GM19397 (cell line): ENCODE results near the gene SLAMF9.

Experiments used
- ATAC-seq: cut with Tn5 transposase; IDR thresholded peaks from one replicate; pipeline ENCODE4 v1.9.1; 2021; ENCODE audit warnings: mild to moderate bottlenecking, moderate library complexity; ENCODE audit not compliant: unreplicated experiment

The SLAMF9 gene

GRCh38 chr1:159946242-159947187, 7.5 kb downstream of the SLAMF9 start:
- no peak for ATAC-seq

DNA sequence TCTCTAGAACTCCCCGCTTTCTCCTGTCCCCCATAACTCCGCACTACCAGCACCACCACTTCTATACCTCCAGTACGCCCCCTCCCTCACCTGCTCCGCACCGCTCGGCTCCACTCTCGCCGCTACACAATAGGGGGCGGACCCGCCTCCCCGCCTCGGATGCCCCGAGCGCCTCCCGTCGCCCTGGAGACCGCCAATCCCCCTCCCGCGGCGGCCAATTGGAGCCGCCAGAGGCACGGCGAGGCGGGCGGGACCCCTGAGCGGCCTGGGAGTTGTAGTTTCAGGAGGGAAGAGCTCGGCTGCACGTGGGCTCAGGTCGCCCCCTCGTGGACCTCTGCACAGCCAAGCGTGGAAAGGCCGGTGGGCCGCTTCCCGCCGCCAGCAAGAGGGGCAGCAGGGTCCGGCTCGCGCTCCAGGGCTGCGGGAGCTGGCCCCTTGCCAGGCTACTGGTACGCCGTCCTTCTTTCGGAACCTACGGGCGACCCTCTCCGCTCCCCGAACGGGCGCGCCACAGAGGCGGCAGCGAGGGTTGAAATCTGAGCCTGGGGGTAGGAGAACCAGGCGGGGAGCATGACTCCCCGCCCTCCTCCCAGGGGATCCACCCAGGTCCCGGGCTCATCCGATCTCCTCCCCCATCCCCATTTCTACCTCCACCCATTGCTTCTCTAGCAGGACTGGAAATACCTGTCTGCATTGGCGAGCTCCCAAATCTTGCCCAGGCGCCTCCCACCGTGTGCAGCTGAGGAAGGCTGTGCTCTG, 8.4 kb downstream of the SLAMF9 start, which contains the start of gene IGSF9:
Gene IGSF9 (minus strand): TSS at position 131 of the 759 bp plus-strand sequence. CDS start 2,159 bp downstream, outside the sequence.
- peak; percentile 51 for ATAC-seq

DNA sequence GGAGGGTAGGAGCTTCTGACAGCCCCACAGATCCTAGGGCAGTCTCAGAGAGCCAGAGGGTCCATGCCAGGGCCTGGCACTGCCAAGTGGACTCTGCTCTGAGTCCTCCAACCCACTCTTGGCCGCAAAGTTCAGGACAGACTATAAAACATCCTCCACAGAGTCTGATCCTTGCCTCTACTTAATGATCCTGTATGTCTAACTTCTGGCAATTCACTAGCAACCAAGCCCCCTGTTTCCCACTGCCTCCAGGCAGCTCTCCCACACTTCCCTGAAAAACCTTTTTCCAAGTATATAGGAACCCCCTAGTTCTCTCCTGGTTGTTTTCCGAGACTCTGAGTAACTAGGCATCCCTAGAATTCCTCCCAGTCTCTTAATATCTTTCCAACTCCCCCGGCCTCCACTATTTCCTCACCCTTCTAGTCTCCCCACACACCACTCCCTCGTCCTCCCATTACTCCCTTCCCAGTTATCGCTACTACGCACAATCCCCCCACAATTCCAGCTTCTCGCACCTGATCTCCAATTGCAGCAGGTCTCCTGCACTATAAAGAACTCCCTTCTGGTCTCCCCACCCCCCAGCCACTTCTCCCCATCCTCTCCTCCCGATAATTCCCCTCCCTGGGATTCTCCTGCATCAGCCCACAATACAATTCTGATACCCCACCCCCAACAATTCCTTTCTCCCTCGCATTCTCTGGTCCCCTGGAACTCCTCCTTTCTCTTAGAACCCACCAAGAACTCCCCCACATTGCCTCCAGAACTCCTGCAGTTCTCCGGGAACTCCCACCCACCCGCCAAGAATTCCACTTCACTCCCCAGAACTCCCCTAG, 9.2 kb downstream of the SLAMF9 start:
- ATAC-seq = no peak

DNA sequence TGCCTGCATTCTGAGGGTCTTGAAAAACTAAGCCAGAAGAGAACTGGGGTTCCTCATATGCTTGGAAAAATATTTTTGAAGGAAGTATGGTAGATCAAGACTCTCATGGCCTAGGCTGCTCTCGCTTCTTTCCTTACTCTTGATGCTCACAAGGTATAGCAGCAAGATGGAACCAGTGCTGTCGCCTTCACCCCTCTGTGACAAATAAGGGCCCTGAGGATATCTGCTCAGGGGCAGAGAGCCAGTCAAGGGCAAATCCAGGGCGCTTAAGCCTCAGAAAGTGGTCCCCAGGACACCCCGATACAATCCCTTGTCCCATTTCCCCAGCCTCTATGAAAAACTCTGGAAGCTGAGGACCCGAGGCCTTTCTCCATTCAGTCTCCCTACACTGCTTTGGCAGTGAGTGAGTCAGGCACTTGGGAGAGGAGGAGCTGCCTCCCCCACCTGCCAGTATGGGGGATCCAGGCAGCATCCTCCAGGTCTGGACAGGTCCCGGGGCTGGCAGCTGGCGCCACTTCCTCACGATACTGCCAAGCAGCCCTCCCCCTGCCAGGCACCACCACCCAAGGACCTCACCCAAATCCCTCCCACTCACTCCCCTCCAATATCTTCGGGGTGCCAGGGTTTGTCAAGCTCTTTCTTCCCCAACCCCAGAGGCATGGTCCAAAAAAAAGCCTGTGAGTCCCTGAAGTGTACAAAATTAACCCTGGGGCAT, 10.0 kb downstream of the SLAMF9 start:
- no peak for ATAC-seq

GRCh38 chr1:159943278-159943640, 10.8 kb downstream of the SLAMF9 start:
- ATAC-seq = no peak

DNA sequence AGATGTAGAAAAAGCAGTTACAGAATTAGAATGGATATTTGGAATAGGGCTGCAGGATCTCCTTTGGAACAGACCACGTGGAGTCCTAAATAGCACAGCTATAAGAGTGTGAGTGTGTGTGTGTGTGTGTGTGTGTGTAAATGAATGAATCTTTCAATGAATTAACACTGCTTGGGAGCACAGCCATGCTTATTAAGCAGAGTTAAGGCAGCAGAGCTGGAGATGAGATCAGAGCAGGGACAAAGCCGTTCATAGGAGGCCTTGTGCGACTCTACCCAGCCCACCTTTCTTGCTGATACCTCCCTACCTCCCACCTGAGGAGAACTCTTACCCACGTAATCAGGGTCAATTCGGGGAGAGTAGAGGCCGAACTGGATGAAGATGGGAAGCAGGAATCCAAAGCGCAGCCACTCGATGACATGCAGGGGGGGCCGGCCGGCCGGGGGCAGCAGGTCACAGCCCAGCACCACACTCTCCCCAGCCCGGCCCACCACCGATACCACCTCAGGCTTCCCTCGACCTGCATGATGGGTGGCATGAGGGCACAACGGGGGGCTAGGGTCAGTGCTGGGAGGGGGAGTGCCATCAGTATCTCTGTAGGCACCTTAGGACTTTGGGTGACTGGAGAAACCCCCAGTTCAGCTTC, 11.3 kb downstream of the SLAMF9 start:
- ATAC-seq = no peak

- ATAC-seq = no peak
These were observed 12.2 kb downstream of the SLAMF9 start for GRCh38 chr1:159941591-159942560.

DNA sequence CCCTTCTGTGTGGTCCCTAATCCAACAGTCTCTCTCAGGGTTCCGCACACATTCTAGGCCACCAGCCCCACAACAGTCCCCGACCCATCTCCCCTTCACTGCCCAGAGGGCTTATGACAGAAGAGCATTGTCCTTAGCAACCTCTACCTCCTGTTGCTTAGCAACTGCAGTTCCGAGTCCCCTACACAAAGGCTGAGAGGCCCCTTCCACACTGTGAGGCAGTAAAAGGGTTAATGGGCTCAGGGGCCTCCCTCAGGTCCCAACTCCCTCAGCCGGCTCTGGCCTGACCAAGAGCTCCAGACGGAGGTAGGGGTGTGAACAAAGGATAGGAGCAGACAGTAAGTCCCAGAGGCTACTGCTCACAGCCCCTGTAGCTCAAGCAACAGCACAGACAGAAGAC, 12.9 kb downstream of the SLAMF9 start:
- no peak for ATAC-seq

DNA sequence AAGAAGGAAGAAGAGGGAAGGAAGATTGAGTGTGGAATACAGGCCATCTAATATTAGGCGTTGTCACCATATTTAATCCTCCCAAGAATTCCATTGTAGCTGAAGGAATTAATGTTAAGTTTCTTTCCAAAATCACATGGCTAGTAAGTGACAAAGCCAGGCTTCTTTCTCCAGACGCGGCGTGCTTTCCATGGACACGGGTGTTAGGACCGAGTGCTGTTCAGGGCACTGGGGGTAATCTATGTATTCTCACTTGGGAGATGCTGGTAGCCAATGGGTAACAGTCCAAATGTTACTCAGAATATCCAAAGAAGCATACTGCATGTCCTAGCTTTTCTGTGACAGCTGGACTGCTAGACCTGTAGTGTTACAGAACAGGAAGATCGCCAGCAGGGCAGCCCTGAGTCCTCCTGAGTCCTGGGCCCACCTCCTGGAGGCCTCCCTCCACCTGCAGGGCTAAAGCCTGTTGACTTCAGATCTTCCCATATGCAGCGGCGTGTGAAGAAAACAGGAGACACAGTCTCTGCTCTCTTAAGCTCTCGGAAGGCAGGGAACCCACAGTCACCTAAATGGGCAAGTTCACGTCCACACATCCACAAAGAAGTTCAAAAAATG, 13.9 kb downstream of the SLAMF9 start:
- no peak for ATAC-seq

DNA sequence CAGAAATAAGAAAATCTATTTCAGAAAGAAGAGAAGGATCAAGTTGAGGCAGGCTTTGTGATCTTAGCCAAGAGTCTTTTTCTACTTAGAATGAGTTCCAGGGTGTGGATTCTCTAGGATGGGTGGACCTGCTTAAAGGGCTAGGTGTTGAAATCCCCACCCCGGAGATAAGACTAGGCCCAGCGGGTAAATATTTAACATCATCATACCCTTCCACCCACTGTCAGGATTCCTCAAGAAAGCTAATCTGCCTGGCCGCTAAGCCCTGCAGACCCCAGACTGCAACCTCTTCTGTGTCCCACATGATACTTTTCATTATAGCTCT, 14.4 kb downstream of the SLAMF9 start:
- ATAC-seq = no peak

DNA sequence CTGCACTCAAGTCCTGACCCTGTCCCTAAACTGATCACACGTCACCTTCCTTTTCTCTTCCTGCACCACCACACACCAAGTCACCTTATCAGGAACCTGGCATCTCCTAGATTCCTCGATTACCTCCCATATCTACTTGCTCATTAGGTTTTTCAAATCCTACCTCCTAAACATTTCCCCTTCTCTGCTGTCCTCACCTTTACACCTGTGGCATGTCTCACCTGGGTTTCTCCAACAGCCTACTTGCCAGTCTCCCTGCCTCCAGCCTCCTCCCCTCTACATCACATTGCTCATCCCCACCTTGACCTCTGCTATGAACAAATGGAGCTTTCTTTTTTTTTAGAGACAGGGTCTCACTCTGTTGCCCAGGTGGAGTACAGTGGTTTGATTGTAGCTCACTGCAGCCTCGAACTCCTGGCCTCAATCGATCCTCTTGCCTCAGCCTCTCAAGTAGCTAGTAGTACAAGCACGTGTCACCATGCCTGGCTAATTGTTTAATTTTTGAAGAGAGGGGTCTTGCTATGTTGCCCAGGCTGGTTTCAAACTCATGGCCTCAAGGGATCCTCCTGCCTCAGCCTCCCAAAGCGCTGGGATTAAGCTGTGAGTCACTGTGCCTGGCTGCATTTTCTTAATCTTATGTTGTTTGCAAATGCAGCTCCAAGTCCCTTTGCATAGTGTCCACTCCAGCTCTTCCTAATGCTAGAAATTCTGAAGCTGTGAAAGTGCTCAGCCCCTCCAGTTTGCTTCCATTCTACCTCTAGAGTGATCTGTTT, 14.9 kb downstream of the SLAMF9 start:
- no peak for ATAC-seq

GRCh38 chr1:159938211-159938852, 15.7 kb downstream of the SLAMF9 start:
- ATAC-seq = no peak

GRCh38 chr1:159937054-159937750, 16.8 kb downstream of the SLAMF9 start:
- no peak for ATAC-seq

- no peak for ATAC-seq
These were observed 17.6 kb downstream of the SLAMF9 start for GRCh38 chr1:159936273-159936904.

DNA sequence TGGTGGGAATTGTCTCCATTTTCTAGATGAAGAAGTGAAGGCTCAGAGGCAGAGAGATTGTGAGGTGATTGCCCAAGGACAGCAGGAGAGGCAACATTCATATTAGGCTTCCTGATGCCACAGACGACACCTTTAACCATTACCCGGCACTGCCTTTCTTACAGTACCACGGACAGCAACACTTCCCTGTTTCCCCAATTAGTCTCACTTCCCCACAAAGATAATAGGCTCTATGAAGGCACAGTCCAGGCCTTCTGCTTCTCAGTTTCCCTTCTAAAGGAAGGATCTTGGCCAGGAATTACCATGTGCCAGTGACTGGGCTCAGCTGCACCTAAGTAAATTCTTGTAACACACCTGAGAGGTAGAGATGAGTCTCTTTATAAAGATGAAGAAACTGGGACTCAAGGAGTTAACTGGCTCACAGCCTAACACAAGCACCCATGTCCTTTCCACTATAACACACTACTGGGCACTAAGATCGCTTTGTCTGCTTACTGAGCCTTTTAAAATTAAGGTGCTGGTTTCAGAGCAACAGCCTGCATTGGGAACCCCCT, 18.2 kb downstream of the SLAMF9 start:
- no peak for ATAC-seq

DNA sequence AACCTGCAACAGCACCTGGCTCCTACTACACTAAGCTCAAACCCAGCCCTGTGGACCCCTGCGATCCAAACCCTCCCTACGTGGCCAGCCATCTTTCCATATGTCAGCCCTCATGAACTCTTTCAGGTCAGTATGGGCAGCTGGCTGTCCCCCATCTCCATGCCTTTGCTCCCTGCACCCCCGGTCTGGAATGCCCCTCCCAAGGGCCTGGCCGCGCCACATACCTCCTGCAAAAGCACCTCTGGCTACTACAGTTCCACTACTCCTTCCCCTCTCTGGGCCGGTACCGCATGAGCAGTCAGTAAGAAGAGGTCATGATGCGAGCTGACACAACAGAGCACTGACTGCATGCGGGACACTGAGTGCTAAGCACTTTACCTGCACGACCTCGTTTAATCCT, 18.7 kb downstream of the SLAMF9 start:
- no peak for ATAC-seq
